Nucleus accumbens (tissue), 56 donors: ENCODE measurements around the gene KCTD2.
"Not testable (repeated sequence)": the region's sequence is repeated elsewhere in the genome, so short reads cannot be mapped to it uniquely, and the experiment has no call there.

Source experiments
- DNase-seq, 56 donors: peaks; one replicate each; lab custom pipeline; 2025; lab: John Stamatoyannopoulos, UW

Gene KCTD2

DNA sequence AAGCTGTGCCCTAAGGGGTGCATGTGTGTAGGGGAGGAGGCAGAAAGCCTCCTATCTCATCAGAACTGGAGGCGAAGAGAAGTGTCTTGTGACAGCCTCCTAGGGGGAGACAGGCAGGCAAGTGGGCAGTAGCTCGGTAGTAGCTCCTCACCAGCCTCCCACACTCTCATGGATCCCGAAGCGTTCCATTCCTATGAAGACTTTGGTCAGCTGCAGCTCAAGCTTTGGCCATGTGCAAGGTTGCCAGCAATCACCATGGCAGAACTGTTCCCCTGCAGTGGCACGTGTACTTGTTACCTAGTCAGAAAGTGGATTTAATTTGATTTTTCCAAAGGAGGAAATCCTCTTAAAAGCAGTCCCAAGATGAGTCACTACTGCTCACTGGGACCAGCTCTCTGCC, 27.9 kb upstream of the KCTD2 start:
- peak in 4 of 56 donors; percentile 4 to 18 (median 13) for DNase-seq

DNA sequence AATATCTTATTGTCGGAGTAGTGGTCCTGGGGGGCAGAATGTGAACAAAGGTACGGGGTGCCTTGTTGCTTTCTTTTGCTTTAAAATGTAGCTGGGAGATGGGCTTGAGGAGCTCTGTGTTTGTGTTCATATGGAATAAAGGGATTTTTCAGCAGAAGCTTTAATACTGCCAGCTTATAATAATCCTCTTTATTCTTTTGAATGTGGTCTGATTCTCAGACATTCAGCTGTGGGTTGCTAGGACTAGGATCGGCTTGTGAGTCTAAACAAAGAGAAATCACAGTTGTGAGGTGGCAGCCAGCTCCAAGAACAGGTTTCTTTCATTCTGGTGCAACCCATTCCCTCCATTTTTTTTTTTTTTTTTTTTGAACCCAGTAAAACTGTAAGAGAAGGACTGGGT, 27.3 kb upstream of the KCTD2 start:
- peak in 5 of 56 donors; percentile 3 to 43 (median 21) for DNase-seq

DNA sequence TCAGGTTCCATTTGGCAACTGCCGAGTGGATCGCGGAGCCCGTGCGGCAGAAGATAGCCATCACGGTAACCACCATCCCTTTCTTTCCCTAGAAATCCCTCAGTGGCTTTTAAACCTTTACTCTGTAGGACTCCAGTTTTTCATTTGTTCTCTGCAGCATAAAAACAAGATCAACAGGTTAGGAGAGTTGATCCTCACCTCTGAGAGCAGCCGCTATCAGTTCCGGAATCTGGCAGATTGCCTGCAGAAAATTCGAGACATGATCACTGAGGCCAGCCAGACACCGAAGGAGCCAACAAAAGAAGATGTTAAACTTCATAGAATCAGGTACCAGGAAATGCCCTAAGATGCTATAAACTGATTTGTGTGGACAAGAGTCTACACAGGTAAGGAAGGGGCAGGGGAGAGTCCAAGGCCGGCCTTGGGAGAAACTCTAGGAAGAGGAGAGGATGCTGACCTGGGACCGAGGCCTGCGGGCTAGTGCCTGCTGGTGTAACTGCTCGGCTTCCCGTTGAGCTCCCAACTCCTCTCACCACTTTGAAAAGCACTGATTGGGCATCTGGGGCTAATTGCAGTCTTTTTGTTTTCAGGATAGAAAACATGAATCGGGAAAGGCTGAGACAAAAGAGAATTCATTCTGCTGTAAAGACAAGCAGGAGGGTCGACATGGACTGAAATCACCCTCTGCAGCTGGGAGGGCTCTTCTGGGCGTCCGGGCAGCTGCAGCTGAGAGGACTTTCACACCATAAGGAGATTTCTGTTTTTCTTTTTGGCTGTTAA, 26.5 kb upstream of the KCTD2 start:
- peak in 28 of 56 donors; percentile 7 to 75 (median 42) for DNase-seq

DNA sequence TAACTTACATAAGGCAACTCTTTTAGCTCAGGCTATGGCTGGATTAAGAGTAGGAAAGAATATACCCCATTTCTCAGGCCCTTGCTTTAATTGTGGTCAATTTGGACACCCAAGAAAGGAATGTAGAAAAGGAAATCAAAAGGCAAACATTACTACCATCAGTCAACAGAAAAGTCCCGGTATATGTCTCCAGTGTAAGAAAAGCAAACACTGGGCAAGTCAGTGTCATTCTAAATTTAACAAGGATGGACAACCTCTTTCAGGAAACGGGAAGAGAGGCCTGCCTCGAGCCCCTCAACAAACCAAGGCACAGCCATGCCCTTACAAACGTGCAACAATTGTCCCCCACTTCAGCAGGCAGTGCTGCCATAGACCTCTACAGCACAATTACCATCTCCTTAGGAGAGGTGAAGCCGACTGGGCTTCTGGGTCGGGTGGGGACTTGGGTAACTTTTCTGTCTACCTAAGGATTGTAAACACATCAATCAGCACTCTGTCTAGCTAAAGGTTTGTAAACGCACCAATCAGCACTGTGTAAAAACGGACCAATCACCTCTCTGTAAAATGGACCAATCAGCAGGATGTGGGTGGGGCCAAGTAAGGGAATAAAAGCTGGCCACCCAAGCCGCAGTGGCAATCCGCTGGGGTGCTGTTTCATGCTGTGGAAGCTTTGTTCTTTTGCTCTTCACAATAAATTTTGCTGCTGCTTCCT, 22.2 kb upstream of the KCTD2 start:
- DNase-seq, result no peak

DNA sequence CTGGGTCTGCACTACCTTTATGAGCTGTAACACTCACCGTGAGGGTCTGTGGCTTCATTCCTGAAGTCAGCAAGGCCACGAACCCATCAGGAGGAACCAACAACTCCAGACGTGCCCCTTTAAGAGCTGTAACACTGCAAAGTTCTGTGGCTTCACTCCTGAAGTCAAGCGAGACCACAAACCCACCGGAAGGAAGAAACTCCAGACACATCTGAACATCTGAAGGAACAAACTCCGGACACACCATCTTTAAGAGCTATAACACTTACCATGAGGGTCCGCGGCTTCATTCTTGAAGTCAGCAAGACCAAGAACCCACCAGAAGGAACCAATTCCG, 21.7 kb upstream of the KCTD2 start:
- not testable (repeated sequence) for DNase-seq

DNA sequence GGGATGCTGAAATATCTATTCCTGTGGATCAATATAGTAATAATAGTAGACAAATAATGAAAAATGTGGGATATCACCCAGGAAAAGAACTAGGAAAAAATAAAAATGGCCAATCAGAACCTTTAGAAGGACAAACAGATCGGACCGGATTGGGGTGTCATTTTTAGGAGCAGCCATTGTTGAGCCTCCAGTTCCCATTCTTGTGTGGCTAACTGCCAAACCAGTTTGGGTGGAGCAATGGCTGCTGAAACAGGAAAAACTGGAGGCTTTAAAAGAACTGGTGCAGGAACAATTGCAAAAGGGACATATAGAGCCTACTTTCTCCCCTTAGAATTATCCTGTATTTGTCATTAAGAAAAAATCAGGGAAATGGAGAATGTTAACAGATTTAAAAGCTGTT, 20.4 kb upstream of the KCTD2 start:
- not testable (repeated sequence) for DNase-seq

DNA sequence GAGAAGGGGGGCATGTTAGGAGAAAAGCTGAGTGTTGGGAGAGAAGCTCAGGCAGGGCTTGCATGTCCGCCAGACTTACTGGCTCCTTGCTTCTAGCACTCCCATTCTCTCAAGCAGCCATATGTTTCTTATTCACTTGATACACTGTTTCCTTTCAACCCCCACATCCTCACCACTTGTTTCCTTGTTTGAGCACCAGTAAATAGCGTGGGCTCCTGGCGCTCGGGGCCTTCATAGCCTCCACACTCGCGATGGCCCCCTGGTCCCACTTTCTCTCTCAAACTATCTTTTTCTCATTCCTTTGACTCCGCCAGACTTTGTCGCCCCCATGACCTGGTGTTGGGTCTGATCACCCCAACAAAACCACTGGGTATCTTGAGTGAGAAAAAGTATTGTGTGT, 16.9 kb upstream of the KCTD2 start:
- no peak for DNase-seq

DNA sequence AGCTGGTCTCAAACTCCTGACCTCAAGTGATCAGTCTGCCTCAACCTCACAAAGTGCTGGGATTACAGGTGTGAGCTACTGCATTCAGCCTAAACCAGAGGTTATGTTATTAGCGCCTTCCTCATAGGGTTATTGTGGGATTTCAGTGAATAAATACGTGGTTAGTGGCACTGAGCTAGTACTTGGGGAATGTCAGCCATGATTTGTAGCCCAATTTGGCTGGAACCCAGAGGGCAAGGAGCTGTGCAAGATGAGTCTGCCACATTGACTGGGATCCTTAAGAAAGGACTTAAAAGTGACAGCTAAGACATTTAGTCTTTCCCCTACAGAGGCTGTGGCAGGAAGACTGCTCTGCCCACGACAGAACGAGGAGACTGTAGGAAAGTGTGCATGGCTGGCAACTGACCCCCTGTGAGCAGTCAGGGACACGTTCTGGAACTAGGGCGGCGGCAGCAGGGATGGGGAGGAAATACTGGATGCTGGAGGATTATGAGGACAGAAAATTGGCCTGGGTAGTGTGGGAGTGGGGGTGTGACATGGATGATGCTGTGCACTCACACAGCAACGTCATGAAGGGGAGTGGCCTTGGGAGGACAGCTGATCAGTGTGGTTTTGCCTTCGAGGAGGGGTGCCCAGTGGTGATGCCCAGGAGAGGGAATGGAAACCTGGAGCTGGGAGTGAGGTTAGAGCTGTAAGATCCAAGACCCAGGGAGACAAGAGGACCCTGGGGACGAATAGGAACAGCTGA, 14.9 kb upstream of the KCTD2 start:
- DNase-seq, result peak in 55 of 56 donors; percentile 37 to 93 (median 78)

DNA sequence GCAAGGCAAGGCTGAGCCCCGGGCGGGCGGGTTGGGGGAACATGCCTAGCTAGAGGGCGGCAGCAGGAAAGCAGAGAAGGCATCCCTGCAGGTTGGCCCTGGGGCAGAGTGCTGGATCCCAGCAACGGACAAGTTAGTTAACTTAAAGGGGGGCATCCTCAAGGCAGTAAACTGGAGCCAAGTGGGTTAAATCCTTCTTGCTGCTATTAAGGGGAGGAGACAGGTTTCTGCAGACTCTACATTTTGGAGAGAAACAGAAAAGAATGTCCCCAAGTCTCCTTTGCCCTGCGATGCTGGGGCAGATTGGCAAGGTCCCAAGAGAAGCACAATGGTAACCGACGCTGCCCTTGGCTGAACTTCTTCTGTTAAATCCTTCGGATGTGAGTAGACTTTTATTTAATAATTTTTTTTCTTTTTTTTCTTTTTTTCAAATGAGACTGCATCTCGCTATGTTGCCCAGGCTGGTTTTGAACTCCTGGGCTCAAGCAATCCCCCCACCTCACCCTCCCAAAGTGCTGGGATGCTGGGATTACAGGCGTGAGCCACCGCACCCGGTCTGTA, 14.2 kb upstream of the KCTD2 start:
- peak in 9 of 56 donors; percentile 25 to 67 (median 52) for DNase-seq

DNA sequence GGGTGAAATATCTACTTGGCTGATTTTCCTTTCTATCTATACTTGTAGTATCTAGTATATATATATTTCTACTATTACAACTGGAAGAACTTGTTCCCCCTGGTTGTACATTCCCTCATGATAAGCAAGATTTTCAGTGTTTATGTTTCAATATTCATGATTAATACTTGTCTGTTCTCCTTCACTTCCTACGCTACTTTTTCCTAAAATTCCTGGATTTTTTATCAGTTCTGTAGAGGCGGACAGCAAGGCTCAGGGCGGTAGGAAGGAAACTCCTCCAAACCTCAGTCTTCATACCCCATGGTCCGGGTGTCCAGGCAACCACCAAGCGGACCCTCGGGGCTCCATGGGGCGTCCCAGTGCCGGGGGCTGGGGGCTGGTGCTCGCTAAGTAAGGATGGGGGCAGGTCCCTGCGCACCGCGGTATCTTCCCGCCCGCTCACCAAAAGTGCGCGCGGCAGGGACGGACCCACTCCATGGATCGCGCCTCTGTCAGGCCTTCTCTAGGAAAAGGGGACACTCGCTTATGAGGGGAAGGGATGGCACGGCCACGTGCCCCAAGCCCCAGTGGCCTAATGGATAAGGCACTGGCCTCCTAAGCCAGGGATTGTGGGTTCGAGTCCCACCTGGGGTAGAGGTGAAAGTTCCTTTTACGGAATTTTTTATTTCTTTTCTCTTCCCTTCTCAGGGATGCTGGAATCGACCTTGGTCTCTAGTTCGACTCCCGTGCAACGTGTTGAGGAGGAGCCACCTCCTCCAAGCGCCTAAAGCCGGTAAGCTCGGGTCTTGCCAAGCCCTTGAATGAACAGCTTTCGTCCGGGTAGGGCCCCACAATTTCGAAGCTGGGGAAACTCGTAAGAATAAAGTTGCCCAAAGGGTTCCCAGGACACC, 13.4 kb upstream of the KCTD2 start:
- DNase-seq, result peak; percentile 34 to 94 (median 82)

DNA sequence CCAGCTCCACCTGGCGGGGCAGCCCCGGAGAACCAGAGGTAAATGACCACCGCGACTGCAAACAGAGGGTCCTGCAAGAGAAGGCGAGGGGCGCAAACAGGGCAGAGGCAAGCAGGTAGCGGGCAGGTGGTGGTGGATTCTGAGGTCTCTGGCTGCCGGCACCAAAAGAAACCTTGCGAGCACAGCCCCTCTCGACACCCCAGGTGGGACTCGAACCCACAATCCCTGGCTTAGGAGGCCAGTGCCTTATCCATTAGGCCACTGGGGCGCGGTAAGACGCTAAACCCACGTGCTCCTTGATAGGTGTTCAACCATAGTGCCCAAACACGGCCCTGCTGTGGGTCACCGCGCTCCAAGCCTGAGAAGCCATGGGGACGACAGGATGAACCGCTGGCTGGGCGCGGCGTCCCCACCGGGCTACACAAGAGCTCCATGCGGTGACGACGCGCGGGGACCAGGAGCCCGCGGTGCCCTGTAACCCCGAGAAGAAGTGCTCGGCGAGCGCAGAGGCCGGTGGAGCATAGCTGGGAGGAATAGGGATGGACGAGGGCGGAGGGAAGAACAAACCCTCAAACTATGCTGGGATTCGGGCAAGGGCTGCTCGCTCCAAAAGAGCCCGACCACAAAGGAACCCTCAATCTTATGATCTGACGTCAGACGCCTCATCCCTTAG, 12.7 kb upstream of the KCTD2 start:
- peak in 54 of 56 donors; percentile 46 to 93 (median 79) for DNase-seq

DNA sequence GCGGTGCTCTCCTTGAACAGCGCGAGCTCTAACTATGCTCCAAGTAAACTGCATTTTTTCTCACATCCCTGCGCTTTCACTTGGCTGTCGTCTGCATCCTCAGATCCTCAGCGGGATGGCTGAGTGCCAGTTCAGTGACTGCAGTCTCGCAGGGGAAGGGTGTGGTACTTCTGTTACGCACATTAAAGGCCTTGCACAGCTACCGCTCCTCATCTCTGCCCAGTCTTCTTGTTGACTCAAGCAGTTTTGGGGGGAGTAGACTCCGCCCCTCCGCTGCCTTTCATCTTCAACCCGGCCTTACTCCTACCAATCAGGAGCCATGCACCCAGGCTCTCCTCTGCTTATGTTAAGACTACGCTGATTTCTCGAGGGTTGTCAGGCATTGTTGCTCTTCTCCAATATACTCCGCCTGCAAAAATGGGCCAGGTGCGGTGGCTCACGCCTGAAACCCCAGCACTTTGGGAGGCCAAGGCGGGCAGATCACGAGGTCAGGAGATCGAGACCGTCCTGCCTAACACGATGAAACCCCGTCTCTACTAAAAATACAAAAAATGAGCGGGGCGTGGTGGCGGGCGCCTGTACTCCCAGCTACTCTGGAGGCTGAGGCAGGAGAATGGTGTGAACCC, 10.3 kb upstream of the KCTD2 start:
- DNase-seq, result peak in 7 of 56 donors; percentile 11 to 53 (median 25)

DNA sequence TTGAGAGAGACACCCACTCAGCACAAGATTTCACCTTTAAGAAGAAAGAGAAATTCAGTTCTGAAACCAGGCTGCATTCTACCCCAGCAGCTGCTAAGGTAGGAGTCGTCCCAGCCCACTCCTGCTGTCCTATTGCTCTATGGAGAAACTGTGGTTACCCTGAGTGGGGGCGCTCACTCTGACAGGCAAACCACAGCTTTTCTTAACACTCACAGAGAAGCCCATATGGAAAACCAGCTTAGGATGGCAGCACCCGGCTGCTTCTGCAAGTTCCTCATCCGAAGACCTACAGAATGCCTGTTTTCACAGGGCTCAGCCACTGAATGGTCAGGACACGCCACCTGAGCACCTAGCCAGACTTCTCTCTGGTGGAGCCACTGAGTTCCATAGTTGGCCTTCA, 7.8 kb upstream of the KCTD2 start:
- DNase-seq, result no peak

DNA sequence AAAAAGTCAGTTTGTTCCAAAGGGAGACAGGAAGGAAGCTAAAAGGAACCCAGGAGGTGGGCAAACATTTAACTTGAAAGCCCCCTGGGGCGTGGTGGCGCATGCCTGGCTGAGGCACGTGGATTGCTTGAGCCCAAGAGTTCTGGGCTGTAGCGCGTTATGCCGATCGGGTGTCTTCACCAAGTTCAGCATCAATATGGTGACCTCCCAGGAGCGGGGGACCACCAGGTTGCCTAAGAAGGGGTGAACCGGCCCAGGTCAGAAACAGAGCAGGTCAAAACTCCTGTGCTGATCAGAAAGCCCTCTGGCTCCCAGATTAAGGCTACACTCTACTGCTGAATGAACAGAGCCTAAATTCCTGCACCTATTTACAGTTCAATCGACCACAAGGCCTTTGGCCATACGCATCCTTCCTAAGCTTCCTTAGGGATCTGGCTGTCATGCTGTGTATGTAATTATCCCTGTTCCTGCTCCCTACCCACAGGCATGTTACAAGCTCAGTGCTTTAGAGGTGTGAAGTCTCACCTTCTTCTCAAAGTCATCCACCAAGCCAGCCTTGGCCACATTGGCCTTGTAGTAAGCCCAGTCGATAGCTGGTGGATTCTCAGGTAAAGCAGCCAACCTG, 5.3 kb upstream of the KCTD2 start:
- no peak for DNase-seq

DNA sequence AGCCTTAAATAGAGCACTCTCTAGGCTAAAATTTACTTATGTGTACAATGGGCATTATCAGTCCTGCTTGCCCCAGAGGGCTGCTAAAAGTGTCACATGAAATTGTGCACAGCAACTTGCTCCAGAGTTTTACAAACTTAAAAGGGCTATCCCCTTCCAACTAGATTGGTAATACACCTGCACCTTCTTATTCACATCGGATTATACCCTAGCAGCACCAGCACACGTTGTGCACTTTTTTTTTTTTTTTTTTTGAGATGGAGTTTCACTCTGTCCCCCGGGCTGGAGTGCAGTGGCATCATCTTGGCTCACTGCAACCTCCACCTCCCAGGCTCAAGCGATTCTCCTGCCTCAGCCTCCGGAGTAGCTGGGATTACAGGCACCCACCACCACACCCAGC, 3.2 kb upstream of the KCTD2 start:
- DNase-seq, result not testable (repeated sequence)

DNA sequence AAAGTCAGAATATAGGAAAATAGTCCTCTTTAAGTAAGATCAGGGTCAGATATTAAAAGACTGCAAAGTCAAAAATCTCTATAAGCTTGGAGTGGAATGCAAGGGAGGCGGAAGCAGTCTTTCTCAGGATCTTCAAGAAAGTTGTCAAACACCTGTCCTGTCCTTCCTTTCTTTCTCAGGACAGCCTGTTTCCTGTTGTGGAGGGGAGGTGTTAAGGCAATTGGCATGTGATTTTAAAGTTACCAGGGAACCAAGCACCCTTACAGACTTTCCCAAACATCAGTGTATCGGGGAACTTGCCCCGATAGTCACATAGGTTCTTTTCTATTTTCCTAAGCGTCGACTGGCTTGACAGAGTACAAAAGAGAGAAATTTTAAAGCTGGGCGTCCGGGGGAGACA, 2.3 kb upstream of the KCTD2 start:
- DNase-seq, result no peak

DNA sequence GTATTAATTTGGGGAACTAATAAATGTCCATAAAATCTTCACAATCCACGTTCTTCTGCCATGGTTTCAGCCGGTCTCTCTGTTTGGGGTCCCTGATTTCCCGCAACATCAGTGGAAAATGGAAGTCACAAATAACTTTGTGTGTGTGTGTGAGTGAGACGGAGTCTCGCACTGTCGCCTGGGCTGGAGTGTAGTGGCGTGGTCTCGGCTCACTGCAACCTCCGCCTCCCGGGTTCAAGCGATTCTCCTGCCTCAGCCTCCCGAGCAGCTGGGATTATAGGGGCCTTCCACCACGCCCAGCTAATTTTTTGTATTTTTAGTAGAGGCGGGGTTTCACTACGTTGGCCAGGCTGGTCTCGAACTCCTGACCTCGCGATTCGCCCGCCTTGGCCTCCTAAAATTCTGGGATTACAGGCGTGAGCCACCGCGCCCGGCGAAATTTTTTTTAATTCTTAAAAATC, 1.0 kb upstream of the KCTD2 start:
- not testable (repeated sequence) for DNase-seq

DNA sequence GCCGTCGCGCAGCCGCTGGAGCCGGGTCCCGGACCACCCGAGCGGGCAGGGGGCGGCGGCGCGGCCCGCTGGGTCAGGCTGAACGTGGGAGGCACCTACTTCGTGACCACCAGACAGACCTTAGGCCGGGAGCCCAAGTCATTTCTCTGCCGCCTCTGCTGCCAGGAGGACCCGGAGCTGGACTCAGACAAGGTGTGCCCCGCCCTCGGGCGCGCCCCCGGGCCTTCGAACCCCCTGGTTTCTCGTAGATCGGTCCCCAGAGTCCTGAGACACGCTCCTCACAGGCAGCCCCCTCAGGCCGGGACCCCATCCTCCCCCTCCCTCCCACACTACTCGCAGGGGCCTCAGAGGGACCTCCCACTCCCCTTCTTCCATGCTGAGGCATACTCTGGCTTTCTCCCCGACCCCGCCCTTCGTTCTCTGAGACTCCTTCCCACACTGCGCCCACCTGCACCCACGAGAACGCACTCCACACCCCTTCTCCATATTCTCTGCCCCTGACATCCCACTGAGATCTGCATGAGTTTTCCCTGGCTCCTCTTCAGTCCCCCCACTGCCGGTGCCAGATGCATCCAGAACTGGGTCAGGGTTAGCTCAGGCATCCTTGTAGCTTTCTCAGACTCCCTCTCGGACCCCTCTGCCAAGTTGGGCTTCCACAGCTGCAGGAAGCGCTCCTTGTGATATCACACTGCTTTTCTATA, 523 bp downstream of the KCTD2 start:
- peak in 26 of 56 donors; percentile 6 to 69 (median 35) for DNase-seq
